ENCODE data around the gene IPO4.

Gene IPO4

DNA sequence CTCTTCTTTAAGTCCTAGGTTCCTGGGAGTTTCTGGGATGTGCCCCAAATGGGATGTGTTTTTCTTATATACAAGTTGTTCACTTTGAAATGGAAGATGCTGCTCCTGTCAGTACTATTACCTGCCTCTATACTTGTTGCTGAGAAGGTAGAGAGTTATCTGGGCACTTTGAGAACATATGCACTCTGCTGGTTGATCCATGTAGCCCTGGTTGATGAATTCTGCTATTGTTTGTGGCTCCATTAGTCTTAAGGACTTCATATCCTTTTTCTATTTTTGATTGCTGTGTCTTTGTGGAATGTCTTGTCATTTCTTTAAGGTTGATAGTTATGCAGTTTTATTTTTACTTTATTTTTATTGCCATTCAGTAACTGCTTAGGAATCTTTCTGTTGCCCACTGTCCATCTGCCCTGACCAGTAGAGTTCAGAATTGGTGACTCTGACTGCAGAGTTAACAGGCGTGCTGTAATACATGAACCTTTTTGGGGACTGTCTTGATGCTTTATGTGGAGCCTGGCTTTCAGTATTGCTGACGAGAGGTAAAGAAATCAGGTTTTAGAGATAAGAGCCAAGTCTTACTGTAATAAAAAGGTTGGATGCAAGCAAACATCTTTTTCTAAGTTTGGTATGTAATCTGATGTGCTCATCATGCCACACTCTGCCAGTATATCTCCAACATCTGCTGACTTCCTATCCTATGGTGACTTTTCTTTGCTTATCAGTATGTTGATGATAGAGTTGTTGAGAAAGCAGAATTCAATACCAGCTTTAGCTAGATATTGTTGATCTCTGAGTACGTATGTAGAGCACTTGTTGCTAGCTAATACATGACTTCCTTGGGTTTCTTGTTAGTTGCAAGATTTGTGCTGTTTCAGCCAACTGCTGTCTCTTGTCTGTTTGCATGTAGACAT lies 45.7 kb upstream of the IPO4 start:
- DNase-seq (ENCODE audit: low read depth): no peak
- peak overlapping the region; percentile 84 for H3K4me3 ChIP-seq (ENCODE audit: low read depth, low read length)
- TF ChIP-seq MYC (IDR thresholded peaks at IDR 0.05; ENCODE audit: low read depth, low read length): no peak
- no peak for TF ChIP-seq POLR2A (IDR thresholded peaks at IDR 0.05; ENCODE audit: extremely low read depth, insufficient read length)
- TF ChIP-seq MAX (IDR thresholded peaks at IDR 0.05; ENCODE audit: low read depth, low read length): no peak
- TF ChIP-seq, protein P1, sequence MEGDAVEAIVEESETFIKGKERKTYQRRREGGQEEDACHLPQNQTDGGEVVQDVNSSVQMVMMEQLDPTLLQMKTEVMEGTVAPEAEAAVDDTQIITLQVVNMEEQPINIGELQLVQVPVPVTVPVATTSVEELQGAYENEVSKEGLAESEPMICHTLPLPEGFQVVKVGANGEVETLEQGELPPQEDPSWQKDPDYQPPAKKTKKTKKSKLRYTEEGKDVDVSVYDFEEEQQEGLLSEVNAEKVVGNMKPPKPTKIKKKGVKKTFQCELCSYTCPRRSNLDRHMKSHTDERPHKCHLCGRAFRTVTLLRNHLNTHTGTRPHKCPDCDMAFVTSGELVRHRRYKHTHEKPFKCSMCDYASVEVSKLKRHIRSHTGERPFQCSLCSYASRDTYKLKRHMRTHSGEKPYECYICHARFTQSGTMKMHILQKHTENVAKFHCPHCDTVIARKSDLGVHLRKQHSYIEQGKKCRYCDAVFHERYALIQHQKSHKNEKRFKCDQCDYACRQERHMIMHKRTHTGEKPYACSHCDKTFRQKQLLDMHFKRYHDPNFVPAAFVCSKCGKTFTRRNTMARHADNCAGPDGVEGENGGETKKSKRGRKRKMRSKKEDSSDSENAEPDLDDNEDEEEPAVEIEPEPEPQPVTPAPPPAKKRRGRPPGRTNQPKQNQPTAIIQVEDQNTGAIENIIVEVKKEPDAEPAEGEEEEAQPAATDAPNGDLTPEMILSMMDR (IDR thresholded peaks at IDR 0.05; ENCODE audit: low read depth, low read length): no peak

GRCh38 chr14:24233538-24233866 lies 44.9 kb upstream of the IPO4 start:
- TF ChIP-seq, protein P1 (IDR thresholded peaks at IDR 0.05; ENCODE audit: low read depth, low read length): no peak
- TF ChIP-seq POLR2A (IDR thresholded peaks at IDR 0.05; ENCODE audit: extremely low read depth, insufficient read length) (no peak), MYC (IDR thresholded peaks at IDR 0.05; ENCODE audit: low read depth, low read length) (no peak), MAX (IDR thresholded peaks at IDR 0.05; ENCODE audit: low read depth, low read length) (no peak)
- H3K4me3 ChIP-seq (ENCODE audit: low read depth, low read length): peak overlapping the region; percentile 84
- no peak for DNase-seq (ENCODE audit: low read depth)

DNA sequence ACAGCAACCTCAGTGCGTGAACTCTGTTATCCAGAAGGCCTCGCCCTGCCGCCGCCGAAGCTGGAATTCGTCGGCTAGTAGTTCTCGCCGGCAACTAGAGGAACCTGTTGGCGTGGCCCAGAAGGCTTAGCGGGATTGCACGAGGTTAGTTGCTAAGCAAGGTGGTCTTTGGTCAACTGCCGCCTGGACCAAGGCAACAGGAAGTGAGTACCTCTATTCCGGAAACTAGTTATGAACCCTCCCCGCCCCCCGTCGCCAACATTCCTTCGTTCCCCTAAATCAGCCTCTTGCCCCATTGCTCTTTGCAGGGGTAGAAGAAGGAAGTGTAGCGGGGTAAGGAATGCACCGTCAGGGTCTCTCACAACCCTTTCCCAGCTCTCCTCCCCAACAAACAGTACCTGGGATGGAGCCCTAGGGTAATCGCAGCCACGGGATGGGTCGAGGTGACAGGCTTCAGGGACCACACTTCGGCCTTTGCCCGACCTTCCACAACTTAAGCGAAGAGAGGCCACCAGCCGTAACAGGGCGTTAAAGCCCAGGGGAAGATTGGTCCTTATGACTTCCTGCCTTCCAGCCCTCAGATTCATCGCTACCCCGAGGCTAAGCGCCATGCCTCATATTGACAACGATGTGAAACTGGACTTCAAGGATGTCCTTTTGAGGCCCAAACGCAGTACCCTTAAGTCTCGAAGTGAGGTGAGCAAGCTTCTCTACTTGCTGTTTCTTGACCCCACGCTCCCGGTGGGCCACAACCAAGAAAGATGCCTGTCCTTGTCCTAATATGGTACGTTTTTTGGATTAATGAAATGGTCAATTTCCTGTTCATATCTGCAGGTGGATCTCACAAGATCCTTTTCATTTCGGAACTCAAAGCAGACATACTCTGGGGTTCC lies 44.3 kb upstream of the IPO4 start, which contains the start of gene GMPR2:
Gene GMPR2, plus strand, starts transcription at position 285 of the 893 bp plus-strand sequence. Its CDS starts 325 bp downstream, at position 610.
- TF ChIP-seq, protein P1 (IDR thresholded peaks at IDR 0.05; ENCODE audit: low read depth, low read length): no peak
- peak; percentile 88 for TF ChIP-seq MYC (IDR thresholded peaks at IDR 0.05; ENCODE audit: low read depth, low read length)
- peak; percentile 16 for TF ChIP-seq POLR2A (IDR thresholded peaks at IDR 0.05; ENCODE audit: extremely low read depth, insufficient read length)
- TF ChIP-seq MAX (IDR thresholded peaks at IDR 0.05; ENCODE audit: low read depth, low read length): peak; percentile 84
- no peak for DNase-seq (ENCODE audit: low read depth)
- H3K4me3 ChIP-seq (ENCODE audit: low read depth, low read length): peak within 1 kb of the TSS; percentile 84

DNA sequence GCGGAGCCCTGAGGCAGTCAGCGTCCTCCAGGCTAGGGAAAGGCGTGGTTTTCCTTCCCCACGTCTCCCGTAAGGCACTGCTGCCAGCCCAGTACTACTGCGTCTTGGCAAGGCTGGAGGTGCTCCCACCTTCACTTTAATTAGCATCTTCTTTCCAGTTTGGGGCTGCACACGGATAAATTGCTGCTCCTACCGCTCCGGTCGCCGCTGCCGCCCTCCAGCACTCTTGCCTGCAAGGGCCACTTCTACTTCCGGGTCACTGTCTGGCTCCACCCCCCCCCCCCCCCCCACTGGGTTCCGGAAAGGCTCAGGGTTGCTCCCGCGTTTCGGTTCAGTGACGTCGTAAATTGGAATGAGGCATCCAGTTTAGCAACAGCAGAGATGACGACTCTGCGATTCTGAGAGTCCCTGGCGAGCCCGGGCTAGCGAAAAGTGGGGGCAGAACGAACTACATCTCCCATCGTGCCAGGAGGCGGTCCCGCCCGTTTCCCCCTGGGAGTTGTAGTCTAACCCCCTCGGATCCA lies 43.6 kb upstream of the IPO4 start, which contains the start of gene NEDD8:
Gene NEDD8, minus strand, starts transcription at position 247 of the 524 bp plus-strand sequence. Its CDS starts 100 bp downstream, at position 147.
- TF ChIP-seq MAX (IDR thresholded peaks at IDR 0.05; ENCODE audit: low read depth, low read length) (no peak), POLR2A (IDR thresholded peaks at IDR 0.05; ENCODE audit: extremely low read depth, insufficient read length) (peak; percentile 71), MYC (IDR thresholded peaks at IDR 0.05; ENCODE audit: low read depth, low read length) (no peak)
- TF ChIP-seq, protein P1 (IDR thresholded peaks at IDR 0.05; ENCODE audit: low read depth, low read length): no peak
- peak; percentile 97 for DNase-seq (ENCODE audit: low read depth)

More for the DNA sequence above, 43.6 kb upstream of the IPO4 start, which contains the start of gene NEDD8:
- peak within 1 kb of the TSS; percentile 84 for H3K4me3 ChIP-seq (ENCODE audit: low read depth, low read length)

All from NB4 (cell line).